Gastroesophageal sphincter (tissue), 4 donors: Measurements from ENCODE around the gene PLEKHH3. TPM values are rescaled to one million over a fixed set of nuclear protein-coding genes. Genes with fewer than 3 reads are reported as not detected.

Experiments used
- ATAC-seq: fragments of 150-250 bp; one replicate; pipeline ENCODE4 v1.9.1; 2016; ENCODE audit warnings: mild to moderate bottlenecking, moderate library complexity
- H3K27ac ChIP-seq, 4 donors: fragments of 200-600 bp; sonication (generic) in 3 of 4; 1 replicate in 3 of 4; 2 replicates in 1 of 4; pipeline ENCODE4 v1.5.1; 2016 to 2019
- H3K27me3 ChIP-seq: fragments of 200-600 bp; sonication (generic); one replicate; pipeline ENCODE4 v1.5.1; 2019
- H3K36me3 ChIP-seq, 2 donors: fragments of 200-600 bp; sonication (generic); one replicate each; pipeline ENCODE4 v1.5.1; 2019; ENCODE audit warnings: control low read depth in 1 of 2
- H3K4me1 ChIP-seq, 3 donors: fragments of 200-600 bp; sonication (generic); 1 replicate in 2 of 3; 2 replicates in 1 of 3; pipeline ENCODE4 v1.5.1; 2016 to 2019; ENCODE audit warnings: control low read depth in 2 of 3
- H3K4me3 ChIP-seq, 2 donors: fragments of 200-600 bp; sonication (generic); one replicate each; pipeline ENCODE4 v1.5.1; 2019; ENCODE audit warnings: mild to moderate bottlenecking in 1 of 2, moderate library complexity in 1 of 2
- H3K9me3 ChIP-seq, 3 donors: fragments of 200-600 bp; sonication (generic); one replicate each; pipeline ENCODE4 v1.5.1; 2017 to 2019; ENCODE audit warnings: control low read depth in 2 of 3
- CTCF ChIP-seq, 4 experiments: fragments of 200-600 bp in 2 of 4; fragments of 450-650 bp in 2 of 4; sonication (generic) in 1 of 4; IDR thresholded peaks; one replicate each; pipeline ENCODE4 v1.5.1; 2017 to 2019; ENCODE audit warnings: antibody characterized with exemption in 4 of 4, mild to moderate bottlenecking in 2 of 4, moderate library complexity in 2 of 4
- EP300 ChIP-seq: sonication (generic); formaldehyde crosslinking; IDR thresholded peaks from one replicate; pipeline ENCODE4 v1.6.1; 2017; ENCODE audit warnings: antibody characterized with exemption, mild to moderate bottlenecking
- POLR2A ChIP-seq, 2 donors: fragments of 450-650 bp; IDR thresholded peaks; one replicate each; pipeline ENCODE4 v1.6.1; 2017; ENCODE audit warnings: antibody characterized with exemption in 2 of 2, mild to moderate bottlenecking in 2 of 2, moderate library complexity in 1 of 2
- POLR2AphosphoS5 ChIP-seq: sonication (generic); formaldehyde crosslinking; IDR thresholded peaks from one replicate; pipeline ENCODE4 v1.6.1; 2017; ENCODE audit warnings: antibody characterized with exemption
- WGBS, 2 donors: methylation state at CpG; one replicate each; pipeline ENCODE4 v1.1.5; 2018; ENCODE audit warnings: low coverage in 1 of 2; 5-methylcytosine and 5-hydroxymethylcytosine counted together
- total RNA-seq, 4 donors: library from RNA; depleted of rRNA; stranded (reverse); fragments of >200 nt; gene quantifications; one replicate each; pipeline ENCODE4 v1.1.0, GENCODE V29; 2016

PLEKHH3 gene
- total RNA-seq, 4 donors from 2014 or later, result 13.7 to 40.8 (median 23.4) TPM

GRCh38 chr17:42690596-42690995 is 13.8 kb upstream of the PLEKHH3 start:
- no peak for ATAC-seq
- WGBS, 2 donors, result 73 to 100% methylated on average over 1 to 5 of the region's 10 CpGs
- Histone ChIP-seq H3K27ac (no peak overlapping the region), H3K36me3 (peaks cover 0 to 100% of the 10 kb centered on the region in 2 donors), H3K9me3 (no peaks in the 10 kb centered on the region), H3K27me3 (no peaks in the 10 kb centered on the region), H3K4me1 (no peaks in the 10 kb centered on the region), H3K4me3 (no peak overlapping the region)
- TF ChIP-seq POLR2AphosphoS5, result no peak
- TF ChIP-seq EP300, result no peak
- TF ChIP-seq POLR2A (IDR thresholded peaks at IDR 0.05), result no peak
- no peak for TF ChIP-seq CTCF (IDR thresholded peaks at IDR 0.05)

GRCh38 chr17:42687707-42688320 is 11.0 kb upstream of the PLEKHH3 start:
- no peak for TF ChIP-seq CTCF (IDR thresholded peaks at IDR 0.05)
- TF ChIP-seq POLR2A (IDR thresholded peaks at IDR 0.05), result no peak
- Histone ChIP-seq H3K36me3 (peaks cover 0 to 81% of the 10 kb centered on the region in 2 donors), H3K27ac (no peak overlapping the region), H3K9me3 (no peaks in the 10 kb centered on the region), H3K27me3 (no peaks in the 10 kb centered on the region), H3K4me1 (peaks cover 0 to 24% (median 8%) of the 10 kb centered on the region in 3 donors), H3K4me3 (no peak overlapping the region)
- no peak for ATAC-seq
- 62% methylated on average over 8 of the region's 27 CpGs; no CpG with 5 or more reads in 1 of the 2 donors for WGBS, 2 donors

- H3K9me3 ChIP-seq, result no peaks in the 10 kb centered on the region
- no peak overlapping the region for H3K4me3 ChIP-seq
- H3K27ac ChIP-seq, result no peak overlapping the region
- peaks cover 0 to 69% of the 10 kb centered on the region in 2 donors for H3K36me3 ChIP-seq
- 78% methylated on average over 22 of the region's 32 CpGs; no CpG with 5 or more reads in 1 of the 2 donors for WGBS, 2 donors
- no peaks in the 10 kb centered on the region for H3K27me3 ChIP-seq
- peaks cover 0 to 36% (median 20%) of the 10 kb centered on the region in 3 donors for H3K4me1 ChIP-seq
- TF ChIP-seq EP300 (no peak), POLR2AphosphoS5 (no peak), POLR2A (IDR thresholded peaks at IDR 0.05) (no peak), CTCF (IDR thresholded peaks at IDR 0.05) (no peak)
- ATAC-seq, result no peak
Observed at GRCh38 chr17:42686520-42687128, 9.8 kb upstream of the PLEKHH3 start.

- Histone ChIP-seq H3K36me3 (peaks cover 0 to 61% of the 10 kb centered on the region in 2 donors), H3K27me3 (no peaks in the 10 kb centered on the region), H3K27ac (no peak overlapping the region), H3K4me3 (no peak overlapping the region), H3K4me1 (peaks cover 0 to 44% (median 23%) of the 10 kb centered on the region in 3 donors), H3K9me3 (no peaks in the 10 kb centered on the region)
- TF ChIP-seq POLR2A (IDR thresholded peaks at IDR 0.05) (no peak), POLR2AphosphoS5 (no peak), EP300 (no peak), CTCF (IDR thresholded peaks at IDR 0.05) (no peak)
- no peak for ATAC-seq
- 67 to 75% methylated on average over 4 to 9 of the region's 14 CpGs for WGBS, 2 donors
Observed at GRCh38 chr17:42685831-42686230, 9.0 kb upstream of the PLEKHH3 start.
